HepG2 (cell line): ENCODE measurements around the gene TCN2. TPM values are rescaled to one million over a fixed set of nuclear protein-coding genes. Genes with fewer than 3 reads are reported as not detected.

Experiments used
- ARNT ChIP-seq: fragments of 450-650 bp; IDR thresholded peaks from 2 replicates; pipeline ENCODE4 v1.6.1; 2017
- ATF6 ChIP-seq: sonication (generic); formaldehyde crosslinking; conservative IDR thresholded peaks from 2 replicates; pipeline ENCODE4 v1.4.0; 2020; ENCODE audit warnings: missing genetic modification reagents
- CAMTA2 ChIP-seq: sonication (generic); formaldehyde crosslinking; IDR thresholded peaks from 2 replicates; pipeline ENCODE4 v1.4.0; 2020; ENCODE audit warnings: mild to moderate bottlenecking, missing genetic modification reagents, borderline replicate concordance
- CREB1 ChIP-seq, 2 experiments: fragments of 450-650 bp in 1 of 2; IDR thresholded peaks; 2 replicates each; pipeline ENCODE4 v1.6.1; 2016 to 2017; ENCODE audit warnings: control low read depth in 1 of 2, mild to moderate bottlenecking in 1 of 2, missing compliant biosample characterization in 1 of 2, missing genetic modification characterization in 1 of 2
- HES4 ChIP-seq: sonication (generic); formaldehyde crosslinking; IDR thresholded peaks from 2 replicates; pipeline ENCODE4 v1.9.0; 2021; ENCODE audit warnings: mild to moderate bottlenecking, missing genetic modification reagents, borderline replicate concordance
- HIC2 ChIP-seq: sonication (generic); formaldehyde crosslinking; IDR thresholded peaks from 2 replicates; pipeline ENCODE4 v1.9.0; 2022; ENCODE audit warnings: low read depth, missing genetic modification reagents
- KLF9 ChIP-seq: IDR thresholded peaks from 2 replicates; pipeline ENCODE4 v1.6.1; 2016; ENCODE audit warnings: low read depth
- MAFG ChIP-seq: sonication (generic); formaldehyde crosslinking; IDR thresholded peaks from 2 replicates; pipeline ENCODE4 v1.5.1; 2020; ENCODE audit warnings: mild to moderate bottlenecking, missing genetic modification reagents
- NFYC ChIP-seq: IDR thresholded peaks from 2 replicates; pipeline ENCODE4 v1.6.1; 2016; ENCODE audit warnings: missing genetic modification reagents, missing compliant biosample characterization
- POLR2A ChIP-seq, 2 experiments: IDR thresholded peaks; 2 replicates each; pipeline ENCODE4 v1.6.1; 2011; ENCODE audit warnings: low read depth in 2 of 2, low read length in 2 of 2, mild to moderate bottlenecking in 1 of 2, moderate library complexity in 1 of 2; ENCODE audit not compliant: insufficient read depth in 1 of 2
- RARA ChIP-seq: IDR thresholded peaks from 2 replicates; pipeline ENCODE4 v1.6.1; 2016; ENCODE audit warnings: missing genetic modification reagents, missing compliant biosample characterization
- RCOR2 ChIP-seq: IDR thresholded peaks from 2 replicates; pipeline ENCODE4 v1.6.1; 2016; ENCODE audit warnings: missing biosample characterization, missing genetic modification reagents
- SETDB1 ChIP-seq: sonication (generic); formaldehyde crosslinking; IDR thresholded peaks from 2 replicates; pipeline ENCODE4 v1.5.1; 2020; ENCODE audit warnings: missing genetic modification reagents, mild to moderate bottlenecking, borderline replicate concordance
- TBX2 ChIP-seq: sonication (generic); formaldehyde crosslinking; IDR thresholded peaks from 2 replicates; pipeline ENCODE4 v1.5.0; 2020; ENCODE audit warnings: missing genetic modification reagents, mild to moderate bottlenecking, borderline replicate concordance
- ZFP82 ChIP-seq: sonication (generic); formaldehyde crosslinking; IDR thresholded peaks from 2 replicates; pipeline ENCODE4 v1.5.1; 2020; ENCODE audit warnings: mild to moderate bottlenecking, missing genetic modification reagents, borderline replicate concordance
- ZGPAT ChIP-seq: IDR thresholded peaks from 2 replicates; pipeline ENCODE4 v1.6.1; 2016; ENCODE audit warnings: mild to moderate bottlenecking
- ZNF3 ChIP-seq: IDR thresholded peaks from 2 replicates; pipeline ENCODE4 v1.7.0; 2017; ENCODE audit warnings: inconsistent platforms
- ZNF512B ChIP-seq: sonication (generic); formaldehyde crosslinking; IDR thresholded peaks from 2 replicates; pipeline ENCODE4 v1.5.1; 2020; ENCODE audit warnings: missing genetic modification reagents, mild to moderate bottlenecking, borderline replicate concordance
- ZNF550 ChIP-seq: sonication (generic); formaldehyde crosslinking; IDR thresholded peaks from 2 replicates; pipeline ENCODE4 v1.4.0; 2020; ENCODE audit warnings: mild to moderate bottlenecking, missing genetic modification reagents, borderline replicate concordance
- ZNF616 ChIP-seq: sonication (generic); formaldehyde crosslinking; IDR thresholded peaks from 2 replicates; pipeline ENCODE4 v1.5.0; 2020; ENCODE audit warnings: low read depth, mild to moderate bottlenecking, missing genetic modification reagents
- ZNF792 ChIP-seq: IDR thresholded peaks from 2 replicates; pipeline ENCODE4 v1.6.1; 2016
- ZSCAN30 ChIP-seq: sonication (generic); formaldehyde crosslinking; IDR thresholded peaks from 2 replicates; pipeline ENCODE4 v1.5.0; 2020; ENCODE audit warnings: mild to moderate bottlenecking, missing genetic modification reagents
- ZUFSP ChIP-seq: sonication (generic); formaldehyde crosslinking; IDR thresholded peaks from 2 replicates; pipeline ENCODE4 v1.9.0; 2021; ENCODE audit warnings: missing genetic modification reagents, mild to moderate bottlenecking, borderline replicate concordance
- polyA plus RNA-seq, 8 experiments: library from polyadenylated mRNA; depleted of rRNA in 3 of 8; stranded (reverse) in 7 of 8; unstranded in 1 of 8; fragments of >200 nt; fragmentation: Illumina TruSeq in 4 of 8; extraction: Trizol in 4 of 8; gene quantifications; 2 replicates each; pipeline versions ENCODE4 v1.2.1 to v1.2.3, GENCODE V29; 2011 to 2016; ENCODE audit warnings: low read depth in 4 of 8, missing spikeins in 1 of 8, mixed read lengths in 1 of 8; ENCODE audit not compliant: insufficient read depth in 1 of 8
- total RNA-seq, 5 experiments: library from RNA; depleted of rRNA; stranded (reverse); fragments of >200 nt; fragmentation: Illumina TruSeq; extraction: Trizol; gene quantifications; 2 replicates each; pipeline ENCODE4 v1.2.3, GENCODE V29; 2016; ENCODE audit warnings: low read depth in 1 of 5

The TCN2 gene
- total and polyA plus RNA-seq, 2 of the 13 experiments (the other 11 are each of a cell fraction or from before 2014, with no cell fraction given): 0.29 to 0.31 TPM

- TF ChIP-seq ATF6 (no peak), NFYC (no peak), CREB1 (IDR thresholded peaks at IDR 0.05) (no peak), CREB1 (CRISPR knock-in tag; IDR thresholded peaks at IDR 0.05) (no peak), TBX2 (CRISPR knock-in tag) (peak; percentile 80), RARA (CRISPR knock-in tag) (peak; percentile 62), ZNF550 (CRISPR knock-in tag) (no peak), ZNF3 (CRISPR knock-in tag) (no peak), CAMTA2 (no peak), ZSCAN30 (CRISPR knock-in tag) (no peak), HIC2 (peak; percentile 86; the same call in 1 of the 2 replicates), ZNF616 (CRISPR knock-in tag) (no peak), MAFG (CRISPR knock-in tag) (no peak), SETDB1 (CRISPR knock-in tag) (no peak), KLF9 (CRISPR knock-in tag) (no peak), RCOR2 (CRISPR knock-in tag) (no peak), HES4 (0 out of 2 replicates have a peak, but pooled peaks have one; percentile 22), ZNF512B (CRISPR knock-in tag) (no peak), ZGPAT (CRISPR knock-in tag) (no peak), ARNT (no peak), ZNF792 (CRISPR knock-in tag) (no peak), ZUFSP (no peak), ZFP82 (no peak), POLR2A (IDR thresholded peaks at IDR 0.05; ENCODE audit: insufficient read depth in 1 of 2, low read depth in 2 of 2, low read length in 2 of 2) (no peak)
Measured at GRCh38 chr22:30559889-30560288, 47.1 kb upstream of the TCN2 start (continued).
